ENCODE measurements around the gene CLN3.
"Not testable (repeated sequence)": the region's sequence is repeated elsewhere in the genome, so short reads cannot be mapped to it uniquely, and the experiment has no call there.

CLN3 gene

GRCh38 chr16:28494121-28494851 is 2.4 kb upstream of the CLN3 start, which contains the start of gene APOBR:
Gene APOBR, plus strand, starts transcription at chr16:28494643. Its CDS starts 39 bp downstream, at chr16:28494682.
- peak; percentile 82 to 87 (median 86) for DNase-seq
- Mint-ChIP-seq H3K27me3 (no peaks in the 10 kb centered on the region), H3K4me3 (peak within 1 kb of the TSS; percentile 91 to 97), H3K9me3 (no peaks in the 10 kb centered on the region), H3K4me1 (ENCODE audit: low read depth in 2 of 2) (peaks cover 57 to 65% of the 10 kb centered on the region in 2 donors), H3K27ac (peak within 1 kb of the TSS; percentile 98), H3K36me3 (ENCODE audit: insufficient read depth) (peaks cover 31% of the 10 kb centered on the region)
- peak; percentile 84 for ATAC-seq (replicated peaks)

DNA sequence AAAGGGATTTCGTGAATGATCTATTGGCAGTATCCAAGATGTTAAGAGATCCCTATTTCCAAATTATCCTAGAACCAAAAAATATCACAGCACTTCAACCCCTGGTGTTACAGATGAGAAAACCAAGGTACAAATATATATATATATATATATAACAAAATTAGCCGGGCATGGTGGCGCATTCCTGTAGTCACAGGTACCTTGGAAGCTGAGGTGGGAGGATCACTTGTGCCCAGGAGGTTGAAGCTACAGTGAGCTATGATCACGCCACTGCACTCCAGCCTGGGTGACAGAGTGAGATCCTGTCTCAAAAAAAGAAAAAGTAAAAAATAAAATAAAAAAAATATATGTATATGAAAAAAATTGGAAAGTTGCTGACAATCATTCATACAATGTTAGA is 637 bp upstream of the CLN3 start:
- Mint-ChIP-seq H3K27me3 (no peaks in the 10 kb centered on the region), H3K9me3 (no peaks in the 10 kb centered on the region), H3K4me1 (ENCODE audit: low read depth in 2 of 2) (peaks cover 63 to 68% of the 10 kb centered on the region in 2 donors), H3K36me3 (ENCODE audit: insufficient read depth) (peaks cover 28% of the 10 kb centered on the region), H3K27ac (peak overlapping the region; percentile 98 to 99), H3K4me3 (peak overlapping the region; percentile 91 to 97)
- no peak for DNase-seq
- no peak for ATAC-seq (replicated peaks)

- peak overlapping the region; percentile 91 to 97 for H3K4me3 Mint-ChIP-seq
- H3K4me1 Mint-ChIP-seq (ENCODE audit: low read depth in 2 of 2) = peaks cover 62 to 64% of the 10 kb centered on the region in 2 donors
Measured at GRCh38 chr16:28491230-28491969, 474 bp downstream of the CLN3 start.

GRCh38 chr16:28486266-28486665 is 5.6 kb downstream of the CLN3 start:
- ATAC-seq (replicated peaks) = no peak
- DNase-seq = no peak
- Mint-ChIP-seq H3K27ac (no peak overlapping the region), H3K4me3 (no peak overlapping the region), H3K36me3 (ENCODE audit: insufficient read depth) (peaks cover 70% of the 10 kb centered on the region), H3K4me1 (ENCODE audit: low read depth in 2 of 2) (peaks cover 21 to 26% of the 10 kb centered on the region in 2 donors), H3K27me3 (no peaks in the 10 kb centered on the region), H3K9me3 (no peaks in the 10 kb centered on the region)

More at GRCh38 chr16:28491230-28491969, 474 bp downstream of the CLN3 start:
- peak overlapping the region; percentile 98 to 99 for H3K27ac Mint-ChIP-seq
- ATAC-seq (replicated peaks) (no peak), DNase-seq (no peak)
- H3K36me3 Mint-ChIP-seq (ENCODE audit: insufficient read depth) = peaks cover 39% of the 10 kb centered on the region
- H3K9me3 Mint-ChIP-seq = no peaks in the 10 kb centered on the region
- no peaks in the 10 kb centered on the region for H3K27me3 Mint-ChIP-seq

- H3K27ac Mint-ChIP-seq = peak overlapping the region; percentile 46 to 76
- not testable (repeated sequence) for H3K9me3 Mint-ChIP-seq; DNase-seq; H3K27me3 Mint-ChIP-seq; ATAC-seq (replicated peaks); H3K4me3 Mint-ChIP-seq
- H3K4me1 Mint-ChIP-seq (ENCODE audit: low read depth in 2 of 2) = peaks cover 11 to 15% of the 10 kb centered on the region in 2 donors
- H3K36me3 Mint-ChIP-seq (ENCODE audit: insufficient read depth) = peaks cover 78% of the 10 kb centered on the region
Measured at GRCh38 chr16:28483361-28483760, 8.5 kb downstream of the CLN3 start.

- peaks cover 82% of the 10 kb centered on the region for H3K36me3 Mint-ChIP-seq (ENCODE audit: insufficient read depth)
- no peak for ATAC-seq (replicated peaks)
Measured at GRCh38 chr16:28482026-28482425, 9.8 kb downstream of the CLN3 start.

DNA sequence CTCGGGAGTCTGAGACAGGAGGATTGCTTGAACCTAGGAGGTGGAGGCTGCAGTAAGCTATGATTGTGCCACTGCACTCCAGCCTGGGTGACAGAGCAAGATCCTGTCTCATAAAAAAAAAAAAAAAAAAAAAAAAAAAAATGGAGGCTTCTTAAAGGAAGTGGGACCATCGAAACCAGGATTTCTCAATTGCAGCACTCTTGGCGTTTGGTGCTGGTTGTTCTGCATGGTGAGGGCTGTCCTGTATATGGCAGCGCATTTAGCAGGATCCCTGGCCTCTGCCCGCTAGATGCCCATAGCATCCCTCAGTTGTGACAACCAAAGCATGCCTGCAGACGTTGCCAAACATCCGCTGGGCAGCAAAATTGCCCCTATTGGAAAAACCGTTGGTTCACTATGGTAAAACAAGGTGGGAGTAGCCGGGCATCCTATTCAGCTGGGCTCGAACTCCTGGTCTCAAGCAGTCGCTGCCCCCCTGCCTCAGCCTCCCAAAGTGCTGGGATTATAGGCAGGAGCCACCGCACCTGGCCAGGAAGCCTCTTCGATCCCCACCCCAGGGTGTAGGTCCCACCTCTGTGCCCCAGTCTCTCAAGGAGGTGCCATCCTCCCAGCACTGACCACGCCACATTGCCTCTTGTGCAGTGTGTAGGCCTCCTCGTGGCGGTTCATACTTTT is 13.2 kb downstream of the CLN3 start:
- Mint-ChIP-seq H3K27me3 (no peaks in the 10 kb centered on the region), H3K4me1 (ENCODE audit: low read depth in 2 of 2) (peaks cover 2 to 11% of the 10 kb centered on the region in 2 donors), H3K27ac (no peak overlapping the region), H3K36me3 (ENCODE audit: insufficient read depth) (peaks cover 63% of the 10 kb centered on the region), H3K9me3 (no peaks in the 10 kb centered on the region), H3K4me3 (no peak overlapping the region)
- ATAC-seq (replicated peaks) (no peak), DNase-seq (no peak)

More at GRCh38 chr16:28482026-28482425, 9.8 kb downstream of the CLN3 start:
- no peak for DNase-seq
- Mint-ChIP-seq H3K27ac (peak overlapping the region in 1 of 2 donors; percentile 61), H3K4me3 (no peak overlapping the region), H3K9me3 (no peaks in the 10 kb centered on the region), H3K4me1 (ENCODE audit: low read depth in 2 of 2) (peaks cover 7 to 8% of the 10 kb centered on the region in 2 donors), H3K27me3 (no peaks in the 10 kb centered on the region)

DNA sequence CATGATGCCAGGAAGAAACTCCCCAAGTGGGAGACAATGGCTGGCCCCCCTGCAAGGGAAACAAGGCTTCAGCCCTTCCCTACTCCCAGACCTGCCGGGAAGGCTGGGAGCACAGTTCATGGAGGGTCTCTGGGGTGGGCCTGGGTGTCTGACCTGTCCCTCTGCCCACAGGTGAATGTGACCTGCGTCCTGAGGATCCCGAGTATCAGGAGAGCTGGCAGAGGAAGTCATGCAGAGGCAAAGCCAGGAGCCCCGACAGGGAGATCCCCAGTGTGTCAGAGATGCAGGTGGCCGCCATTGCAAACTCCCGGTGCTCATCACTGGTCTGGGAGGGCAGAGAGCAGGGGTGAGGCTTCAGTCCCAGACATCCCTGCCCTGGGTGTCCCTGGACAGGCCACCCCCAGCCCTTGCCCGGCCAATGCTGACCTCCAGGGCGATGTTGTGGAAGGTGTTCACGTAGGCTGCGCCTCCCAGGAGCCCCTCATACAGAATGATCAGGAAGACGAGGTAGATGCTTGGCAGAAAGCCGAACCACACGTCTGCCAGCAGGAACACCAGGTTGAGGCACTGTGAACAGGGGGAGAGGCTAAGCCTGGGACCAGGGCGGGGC is 14.5 kb downstream of the CLN3 start:
- DNase-seq (no peak), ATAC-seq (replicated peaks) (no peak)
- Mint-ChIP-seq H3K9me3 (no peaks in the 10 kb centered on the region), H3K4me1 (ENCODE audit: low read depth in 2 of 2) (peaks cover 6 to 13% of the 10 kb centered on the region in 2 donors), H3K27me3 (no peaks in the 10 kb centered on the region), H3K36me3 (ENCODE audit: insufficient read depth) (peaks cover 52% of the 10 kb centered on the region), H3K4me3 (no peak overlapping the region), H3K27ac (no peak overlapping the region)

DNA sequence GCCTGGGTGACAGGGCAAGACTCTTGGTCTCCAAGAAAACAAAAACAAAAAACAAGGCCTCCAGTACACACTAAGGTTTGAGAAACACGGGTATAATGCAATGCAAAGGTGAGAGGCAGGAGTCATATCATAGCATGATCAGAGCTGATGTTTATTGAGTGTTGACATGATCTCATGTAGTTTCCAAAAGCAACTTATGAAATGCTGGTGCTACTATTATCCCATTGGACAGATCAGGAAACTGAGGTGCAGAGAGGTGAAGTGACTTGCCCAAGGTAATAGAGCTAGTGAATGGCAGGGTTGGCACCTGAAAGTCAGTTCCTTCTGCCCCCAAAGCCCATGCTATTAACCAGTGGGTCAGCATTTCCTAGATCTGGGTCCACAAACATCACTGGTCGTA is 16.7 kb downstream of the CLN3 start:
- ATAC-seq (replicated peaks) (no peak), DNase-seq (no peak)
- no peaks in the 10 kb centered on the region for H3K9me3 Mint-ChIP-seq
- peak overlapping the region; percentile 79 to 88 for H3K27ac Mint-ChIP-seq
- H3K36me3 Mint-ChIP-seq (ENCODE audit: insufficient read depth) = peaks cover 35% of the 10 kb centered on the region
- H3K27me3 Mint-ChIP-seq = no peaks in the 10 kb centered on the region
- H3K4me1 Mint-ChIP-seq (ENCODE audit: low read depth in 2 of 2) = peaks cover 6 to 13% of the 10 kb centered on the region in 2 donors
- no peak overlapping the region for H3K4me3 Mint-ChIP-seq

DNA sequence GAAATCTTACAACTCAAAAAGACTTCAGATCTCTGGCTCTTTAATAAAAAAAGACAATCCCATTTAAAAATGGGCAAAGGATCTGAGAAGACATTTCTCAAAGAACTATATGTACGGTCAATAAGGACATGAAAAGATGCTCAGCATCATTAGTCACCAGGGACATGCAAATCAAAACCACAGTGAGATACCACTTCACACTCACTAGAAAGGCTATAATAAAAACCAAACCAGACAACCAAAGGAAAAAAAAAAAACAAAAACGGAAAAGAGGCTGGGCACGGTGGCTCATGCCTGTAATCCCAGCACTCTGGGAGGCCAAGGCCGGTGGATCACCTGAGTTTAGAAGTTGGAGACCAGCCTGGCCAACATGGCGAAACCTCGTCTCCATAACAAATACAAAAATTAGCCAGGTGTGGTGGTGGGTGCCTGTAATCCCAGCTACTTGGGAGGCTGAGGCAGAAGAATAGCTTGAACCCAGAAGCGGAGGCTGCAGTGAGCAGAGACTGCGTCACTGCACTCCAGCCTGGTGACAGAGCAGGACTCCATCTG is 18.1 kb downstream of the CLN3 start:
- no peak for DNase-seq
- Mint-ChIP-seq H3K36me3 (ENCODE audit: insufficient read depth) (peaks cover 27% of the 10 kb centered on the region), H3K4me3 (no peak overlapping the region), H3K4me1 (ENCODE audit: low read depth in 2 of 2) (peaks cover 6 to 13% of the 10 kb centered on the region in 2 donors), H3K9me3 (no peaks in the 10 kb centered on the region), H3K27me3 (no peaks in the 10 kb centered on the region), H3K27ac (peak overlapping the region; percentile 61 to 79)
- ATAC-seq (replicated peaks) = peak; percentile 46

DNA sequence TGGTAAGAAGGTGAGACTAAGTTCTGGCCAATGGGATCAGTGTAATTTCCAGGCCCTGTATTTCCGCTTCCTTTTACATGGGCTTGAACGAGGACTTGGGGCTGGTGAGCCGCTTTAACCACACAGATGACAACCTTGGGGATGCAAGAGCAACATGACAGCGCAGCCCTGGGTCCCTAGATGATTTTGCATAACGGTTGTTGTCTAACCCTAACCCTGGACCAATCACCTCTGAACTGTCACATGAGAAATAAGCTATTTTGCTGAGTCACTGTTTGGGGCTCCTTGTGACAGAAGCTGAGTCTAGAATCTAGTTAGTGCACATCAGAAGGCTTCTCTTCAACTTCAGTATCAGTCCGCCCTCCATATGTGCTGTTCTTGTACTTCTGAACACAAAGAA is 44.8 kb downstream of the CLN3 start:
- not testable (repeated sequence) for ATAC-seq (replicated peaks); H3K36me3 Mint-ChIP-seq (ENCODE audit: insufficient read depth); H3K4me3 Mint-ChIP-seq; DNase-seq; H3K4me1 Mint-ChIP-seq (ENCODE audit: low read depth in 2 of 2); H3K9me3 Mint-ChIP-seq; H3K27me3 Mint-ChIP-seq; H3K27ac Mint-ChIP-seq

DNA sequence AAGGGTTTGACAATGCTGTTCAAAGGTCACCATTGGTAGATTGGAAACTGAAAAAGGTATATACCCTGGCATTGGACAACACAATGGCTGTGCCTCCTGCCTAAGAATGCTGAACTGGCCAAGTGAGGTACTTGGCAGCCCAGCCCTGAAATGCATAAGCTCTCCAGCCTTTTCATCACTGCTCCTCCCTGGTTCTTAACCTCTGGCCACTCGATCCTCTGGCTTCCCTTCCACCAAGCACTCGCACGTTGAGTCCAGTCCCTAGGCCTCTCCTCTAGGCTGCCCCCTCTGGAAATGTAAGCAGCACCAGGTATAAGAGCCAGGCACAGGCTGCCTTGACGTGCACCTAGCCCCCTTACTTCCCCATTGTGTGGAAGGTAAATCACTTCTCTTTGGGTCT is 45.5 kb downstream of the CLN3 start:
- not testable (repeated sequence) for H3K4me1 Mint-ChIP-seq (ENCODE audit: low read depth in 2 of 2); H3K27ac Mint-ChIP-seq; H3K9me3 Mint-ChIP-seq; ATAC-seq (replicated peaks); H3K36me3 Mint-ChIP-seq (ENCODE audit: insufficient read depth); DNase-seq; H3K27me3 Mint-ChIP-seq; H3K4me3 Mint-ChIP-seq

- not testable (repeated sequence) for H3K4me3 Mint-ChIP-seq; ATAC-seq (replicated peaks); H3K36me3 Mint-ChIP-seq (ENCODE audit: insufficient read depth); H3K9me3 Mint-ChIP-seq; H3K27me3 Mint-ChIP-seq; H3K4me1 Mint-ChIP-seq (ENCODE audit: low read depth in 2 of 2); H3K27ac Mint-ChIP-seq; DNase-seq
Measured at GRCh38 chr16:28443943-28444342, 47.9 kb downstream of the CLN3 start.
